ENCODE measurements around the gene FGFR3.
A peak's percentile ranks its signal among the peaks of the same experiment; 100 is the strongest.

FGFR3 gene

GRCh38 chr4:1792832-1793495, at the start of gene FGFR3:
Gene FGFR3 (plus strand): TSS chr4:1793293. CDS start chr4:1793935, 642 bp downstream.
- H3K4me3 Mint-ChIP-seq: peak within 1 kb of the TSS; percentile 57
- H3K27ac Mint-ChIP-seq (ENCODE audit: low read depth): no peak within 1 kb of the TSS
- ATAC-seq (replicated peaks; ENCODE audit: extremely low read depth, poor library complexity, severe bottlenecking) (peak; percentile 42), DNase-seq (ENCODE audit: low spot score in 2 of 2) (no peak)
- no peaks in the 10 kb centered on the region for H3K9me3 Mint-ChIP-seq
- no peaks in the 10 kb centered on the region for H3K4me1 Mint-ChIP-seq
- H3K36me3 Mint-ChIP-seq (ENCODE audit: insufficient read depth): no peaks in the 10 kb centered on the region
- H3K27me3 Mint-ChIP-seq: peaks cover 34% of the 10 kb centered on the region

GRCh38 chr4:1743551-1743950, 49.5 kb upstream of the FGFR3 start:
- ATAC-seq (replicated peaks; ENCODE audit: extremely low read depth, poor library complexity, severe bottlenecking) (no peak), DNase-seq (ENCODE audit: low spot score in 2 of 2) (no peak)
- Mint-ChIP-seq H3K36me3 (ENCODE audit: insufficient read depth) (peaks cover 27% of the 10 kb centered on the region), H3K4me1 (no peaks in the 10 kb centered on the region), H3K4me3 (no peak overlapping the region), H3K27me3 (no peaks in the 10 kb centered on the region), H3K27ac (ENCODE audit: low read depth) (no peak overlapping the region), H3K9me3 (peaks cover 3% of the 10 kb centered on the region)

- no peak for ATAC-seq (replicated peaks; ENCODE audit: extremely low read depth, poor library complexity, severe bottlenecking)
- Mint-ChIP-seq H3K27ac (ENCODE audit: low read depth) (no peak overlapping the region), H3K4me3 (no peak overlapping the region), H3K9me3 (no peaks in the 10 kb centered on the region), H3K4me1 (no peaks in the 10 kb centered on the region), H3K36me3 (ENCODE audit: insufficient read depth) (peaks cover 24% of the 10 kb centered on the region), H3K27me3 (no peaks in the 10 kb centered on the region)
- no peak for DNase-seq (ENCODE audit: low spot score in 2 of 2)
Measured at GRCh38 chr4:1743975-1744374, 49.1 kb upstream of the FGFR3 start.

- no peak for DNase-seq (ENCODE audit: low spot score in 2 of 2)
Measured at GRCh38 chr4:1744552-1744951, 48.5 kb upstream of the FGFR3 start.

GRCh38 chr4:1745165-1745564, 47.9 kb upstream of the FGFR3 start:
- H3K27ac Mint-ChIP-seq (ENCODE audit: low read depth): peak overlapping the region; percentile 19
- H3K9me3 Mint-ChIP-seq: no peaks in the 10 kb centered on the region
- no peaks in the 10 kb centered on the region for H3K4me1 Mint-ChIP-seq
- H3K27me3 Mint-ChIP-seq: no peaks in the 10 kb centered on the region
- DNase-seq (ENCODE audit: low spot score in 2 of 2): no peak
- peaks cover 18% of the 10 kb centered on the region for H3K36me3 Mint-ChIP-seq (ENCODE audit: insufficient read depth)
- ATAC-seq (replicated peaks; ENCODE audit: extremely low read depth, poor library complexity, severe bottlenecking): no peak
- no peak overlapping the region for H3K4me3 Mint-ChIP-seq

More at GRCh38 chr4:1744552-1744951, 48.5 kb upstream of the FGFR3 start:
- H3K27me3 Mint-ChIP-seq: no peaks in the 10 kb centered on the region
- ATAC-seq (replicated peaks; ENCODE audit: extremely low read depth, poor library complexity, severe bottlenecking): no peak
- H3K4me1 Mint-ChIP-seq: no peaks in the 10 kb centered on the region
- H3K9me3 Mint-ChIP-seq: no peaks in the 10 kb centered on the region
- peaks cover 22% of the 10 kb centered on the region for H3K36me3 Mint-ChIP-seq (ENCODE audit: insufficient read depth)
- H3K4me3 Mint-ChIP-seq: no peak overlapping the region
- peak overlapping the region; percentile 19 for H3K27ac Mint-ChIP-seq (ENCODE audit: low read depth)

- Mint-ChIP-seq H3K9me3 (no peaks in the 10 kb centered on the region), H3K4me1 (no peaks in the 10 kb centered on the region), H3K27ac (ENCODE audit: low read depth) (no peak overlapping the region)
Measured at GRCh38 chr4:1745697-1746096, 47.4 kb upstream of the FGFR3 start.

GRCh38 chr4:1746265-1746691, 46.8 kb upstream of the FGFR3 start:
- Mint-ChIP-seq H3K9me3 (no peaks in the 10 kb centered on the region), H3K4me1 (no peaks in the 10 kb centered on the region), H3K36me3 (ENCODE audit: insufficient read depth) (peaks cover 10% of the 10 kb centered on the region), H3K27me3 (no peaks in the 10 kb centered on the region), H3K27ac (ENCODE audit: low read depth) (no peak overlapping the region), H3K4me3 (no peak overlapping the region)
- ATAC-seq (replicated peaks; ENCODE audit: extremely low read depth, poor library complexity, severe bottlenecking) (peak; percentile 75), DNase-seq (ENCODE audit: low spot score in 2 of 2) (peak; percentile 62 to 64)

More at GRCh38 chr4:1745697-1746096, 47.4 kb upstream of the FGFR3 start:
- no peak for ATAC-seq (replicated peaks; ENCODE audit: extremely low read depth, poor library complexity, severe bottlenecking)
- DNase-seq (ENCODE audit: low spot score in 2 of 2): no peak
- no peaks in the 10 kb centered on the region for H3K27me3 Mint-ChIP-seq
- H3K36me3 Mint-ChIP-seq (ENCODE audit: insufficient read depth): peaks cover 13% of the 10 kb centered on the region
- no peak overlapping the region for H3K4me3 Mint-ChIP-seq

GRCh38 chr4:1746919-1747602, 46.0 kb upstream of the FGFR3 start:
- Mint-ChIP-seq H3K9me3 (no peaks in the 10 kb centered on the region), H3K4me1 (no peaks in the 10 kb centered on the region), H3K27me3 (no peaks in the 10 kb centered on the region), H3K27ac (ENCODE audit: low read depth) (no peak overlapping the region), H3K4me3 (no peak overlapping the region), H3K36me3 (ENCODE audit: insufficient read depth) (peaks cover 8% of the 10 kb centered on the region)
- DNase-seq (ENCODE audit: low spot score in 2 of 2) (no peak), ATAC-seq (replicated peaks; ENCODE audit: extremely low read depth, poor library complexity, severe bottlenecking) (no peak)

- H3K9me3 Mint-ChIP-seq: no peaks in the 10 kb centered on the region
- no peak for ATAC-seq (replicated peaks; ENCODE audit: extremely low read depth, poor library complexity, severe bottlenecking)
Measured at GRCh38 chr4:1747603-1747967, 45.5 kb upstream of the FGFR3 start.

GRCh38 chr4:1748465-1748995, 44.6 kb upstream of the FGFR3 start:
- Mint-ChIP-seq H3K27me3 (no peaks in the 10 kb centered on the region), H3K9me3 (no peaks in the 10 kb centered on the region), H3K36me3 (ENCODE audit: insufficient read depth) (peaks cover 5% of the 10 kb centered on the region), H3K4me1 (no peaks in the 10 kb centered on the region), H3K27ac (ENCODE audit: low read depth) (no peak overlapping the region), H3K4me3 (no peak overlapping the region)
- DNase-seq (ENCODE audit: low spot score in 2 of 2) (peak; percentile 59 to 72), ATAC-seq (replicated peaks; ENCODE audit: extremely low read depth, poor library complexity, severe bottlenecking) (peak; percentile 53)

More at GRCh38 chr4:1747603-1747967, 45.5 kb upstream of the FGFR3 start:
- DNase-seq (ENCODE audit: low spot score in 2 of 2): no peak
- Mint-ChIP-seq H3K4me1 (no peaks in the 10 kb centered on the region), H3K4me3 (no peak overlapping the region), H3K27me3 (no peaks in the 10 kb centered on the region), H3K36me3 (ENCODE audit: insufficient read depth) (peaks cover 7% of the 10 kb centered on the region), H3K27ac (ENCODE audit: low read depth) (no peak overlapping the region)

- no peak for DNase-seq (ENCODE audit: low spot score in 2 of 2)
- Mint-ChIP-seq H3K27me3 (no peaks in the 10 kb centered on the region), H3K9me3 (no peaks in the 10 kb centered on the region), H3K4me3 (no peak overlapping the region), H3K36me3 (ENCODE audit: insufficient read depth) (peaks cover 4% of the 10 kb centered on the region), H3K27ac (ENCODE audit: low read depth) (no peak overlapping the region), H3K4me1 (no peaks in the 10 kb centered on the region)
- ATAC-seq (replicated peaks; ENCODE audit: extremely low read depth, poor library complexity, severe bottlenecking): no peak
Measured at GRCh38 chr4:1749370-1749769, 43.7 kb upstream of the FGFR3 start.

GRCh38 chr4:1749826-1750225, 43.3 kb upstream of the FGFR3 start:
- ATAC-seq (replicated peaks; ENCODE audit: extremely low read depth, poor library complexity, severe bottlenecking) (no peak), DNase-seq (ENCODE audit: low spot score in 2 of 2) (no peak)
- H3K36me3 Mint-ChIP-seq (ENCODE audit: insufficient read depth): peaks cover 4% of the 10 kb centered on the region
- H3K4me1 Mint-ChIP-seq: no peaks in the 10 kb centered on the region
- H3K27ac Mint-ChIP-seq (ENCODE audit: low read depth): no peak overlapping the region
- H3K4me3 Mint-ChIP-seq: no peak overlapping the region
- no peaks in the 10 kb centered on the region for H3K9me3 Mint-ChIP-seq
- no peaks in the 10 kb centered on the region for H3K27me3 Mint-ChIP-seq

All from central memory CD8-positive, alpha-beta T cell (primary cell).